ENCODE data around the gene RTN4IP1. TPM values are rescaled to one million over a fixed set of nuclear protein-coding genes. Genes with fewer than 3 reads are reported as not detected.

RTN4IP1 gene
- total and polyA plus RNA-seq, 2 of the 13 experiments (the other 11 are each of a cell fraction or from before 2014, with no cell fraction given), result 5.5 to 17.2 TPM

DNA sequence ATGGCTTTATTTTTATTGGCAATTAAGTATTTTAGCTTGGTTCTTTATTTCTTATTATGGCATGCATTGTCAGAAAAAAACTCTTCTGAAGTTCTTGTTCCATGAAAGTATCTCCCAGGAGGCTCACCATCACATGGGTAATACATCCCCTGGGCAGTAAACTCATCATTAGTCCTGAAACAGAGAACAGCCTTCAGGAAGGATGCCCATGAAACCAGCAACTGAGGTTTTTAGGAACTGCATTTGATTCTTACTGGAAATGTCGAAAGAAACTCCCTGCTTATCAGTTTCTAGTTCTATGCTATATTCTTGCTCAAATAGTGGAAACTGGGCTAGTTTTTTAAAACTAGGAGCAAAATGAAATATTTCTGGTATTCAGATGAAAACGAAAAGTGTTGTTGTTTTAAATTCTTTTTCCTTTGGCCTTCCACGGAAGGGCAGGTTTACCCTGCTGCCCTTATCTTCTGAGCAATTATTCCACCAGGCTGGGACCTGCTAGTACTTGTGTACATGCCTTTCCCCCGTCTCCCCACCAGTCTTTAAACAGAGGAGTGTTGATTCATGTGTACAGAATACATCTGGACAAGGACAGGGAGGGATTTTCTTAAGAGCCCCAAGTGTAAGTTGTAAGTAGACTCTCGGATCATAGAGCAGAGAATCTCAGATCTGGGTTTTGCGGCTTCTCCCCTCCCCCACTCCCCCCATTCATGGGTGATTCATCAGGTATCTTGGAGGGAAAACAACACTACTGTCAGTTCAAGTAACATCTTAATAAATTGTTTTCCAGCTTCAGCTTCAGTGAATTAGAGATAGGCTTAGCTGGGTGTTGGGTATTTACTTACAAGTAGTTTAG lies 81.5 kb downstream of the RTN4IP1 start (continued):
- TF ChIP-seq, protein P1, sequence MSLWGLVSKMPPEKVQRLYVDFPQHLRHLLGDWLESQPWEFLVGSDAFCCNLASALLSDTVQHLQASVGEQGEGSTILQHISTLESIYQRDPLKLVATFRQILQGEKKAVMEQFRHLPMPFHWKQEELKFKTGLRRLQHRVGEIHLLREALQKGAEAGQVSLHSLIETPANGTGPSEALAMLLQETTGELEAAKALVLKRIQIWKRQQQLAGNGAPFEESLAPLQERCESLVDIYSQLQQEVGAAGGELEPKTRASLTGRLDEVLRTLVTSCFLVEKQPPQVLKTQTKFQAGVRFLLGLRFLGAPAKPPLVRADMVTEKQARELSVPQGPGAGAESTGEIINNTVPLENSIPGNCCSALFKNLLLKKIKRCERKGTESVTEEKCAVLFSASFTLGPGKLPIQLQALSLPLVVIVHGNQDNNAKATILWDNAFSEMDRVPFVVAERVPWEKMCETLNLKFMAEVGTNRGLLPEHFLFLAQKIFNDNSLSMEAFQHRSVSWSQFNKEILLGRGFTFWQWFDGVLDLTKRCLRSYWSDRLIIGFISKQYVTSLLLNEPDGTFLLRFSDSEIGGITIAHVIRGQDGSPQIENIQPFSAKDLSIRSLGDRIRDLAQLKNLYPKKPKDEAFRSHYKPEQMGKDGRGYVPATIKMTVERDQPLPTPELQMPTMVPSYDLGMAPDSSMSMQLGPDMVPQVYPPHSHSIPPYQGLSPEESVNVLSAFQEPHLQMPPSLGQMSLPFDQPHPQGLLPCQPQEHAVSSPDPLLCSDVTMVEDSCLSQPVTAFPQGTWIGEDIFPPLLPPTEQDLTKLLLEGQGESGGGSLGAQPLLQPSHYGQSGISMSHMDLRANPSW (CRISPR knock-in tag; IDR thresholded peaks at IDR 0.05; ENCODE audit: borderline replicate concordance), result 0 out of 2 replicates have a peak, but pooled peaks have one; percentile 22
- TF ChIP-seq EP300 (IDR thresholded peaks at IDR 0.05; ENCODE audit: low read depth in 2 of 2, low read length in 2 of 2) (no peak), EP300 (CRISPR knock-in tag; IDR thresholded peaks at IDR 0.05; ENCODE audit: borderline replicate concordance) (peak; percentile 62; the same call in 1 of the 2 replicates), CBFB (CRISPR knock-in tag; IDR thresholded peaks at IDR 0.05) (no peak), CHCHD3 (CRISPR knock-in tag; IDR thresholded peaks at IDR 0.05) (no peak), BCL6 (CRISPR knock-in tag; IDR thresholded peaks at IDR 0.05) (peak; percentile 59), TCF7 (IDR thresholded peaks at IDR 0.05; ENCODE audit: low read depth) (peak; percentile 35; the same call in 1 of the 2 replicates), ATF7-NPFF (CRISPR knock-in tag; IDR thresholded peaks at IDR 0.05; ENCODE audit: low read depth) (0 out of 2 replicates have a peak, but pooled peaks have one; percentile 25), ZNF3 (CRISPR knock-in tag; IDR thresholded peaks at IDR 0.05) (no peak), ZNF382 (CRISPR knock-in tag; IDR thresholded peaks at IDR 0.05; ENCODE audit: borderline replicate concordance) (no peak)
- TF ChIP-seq, protein P2, sequence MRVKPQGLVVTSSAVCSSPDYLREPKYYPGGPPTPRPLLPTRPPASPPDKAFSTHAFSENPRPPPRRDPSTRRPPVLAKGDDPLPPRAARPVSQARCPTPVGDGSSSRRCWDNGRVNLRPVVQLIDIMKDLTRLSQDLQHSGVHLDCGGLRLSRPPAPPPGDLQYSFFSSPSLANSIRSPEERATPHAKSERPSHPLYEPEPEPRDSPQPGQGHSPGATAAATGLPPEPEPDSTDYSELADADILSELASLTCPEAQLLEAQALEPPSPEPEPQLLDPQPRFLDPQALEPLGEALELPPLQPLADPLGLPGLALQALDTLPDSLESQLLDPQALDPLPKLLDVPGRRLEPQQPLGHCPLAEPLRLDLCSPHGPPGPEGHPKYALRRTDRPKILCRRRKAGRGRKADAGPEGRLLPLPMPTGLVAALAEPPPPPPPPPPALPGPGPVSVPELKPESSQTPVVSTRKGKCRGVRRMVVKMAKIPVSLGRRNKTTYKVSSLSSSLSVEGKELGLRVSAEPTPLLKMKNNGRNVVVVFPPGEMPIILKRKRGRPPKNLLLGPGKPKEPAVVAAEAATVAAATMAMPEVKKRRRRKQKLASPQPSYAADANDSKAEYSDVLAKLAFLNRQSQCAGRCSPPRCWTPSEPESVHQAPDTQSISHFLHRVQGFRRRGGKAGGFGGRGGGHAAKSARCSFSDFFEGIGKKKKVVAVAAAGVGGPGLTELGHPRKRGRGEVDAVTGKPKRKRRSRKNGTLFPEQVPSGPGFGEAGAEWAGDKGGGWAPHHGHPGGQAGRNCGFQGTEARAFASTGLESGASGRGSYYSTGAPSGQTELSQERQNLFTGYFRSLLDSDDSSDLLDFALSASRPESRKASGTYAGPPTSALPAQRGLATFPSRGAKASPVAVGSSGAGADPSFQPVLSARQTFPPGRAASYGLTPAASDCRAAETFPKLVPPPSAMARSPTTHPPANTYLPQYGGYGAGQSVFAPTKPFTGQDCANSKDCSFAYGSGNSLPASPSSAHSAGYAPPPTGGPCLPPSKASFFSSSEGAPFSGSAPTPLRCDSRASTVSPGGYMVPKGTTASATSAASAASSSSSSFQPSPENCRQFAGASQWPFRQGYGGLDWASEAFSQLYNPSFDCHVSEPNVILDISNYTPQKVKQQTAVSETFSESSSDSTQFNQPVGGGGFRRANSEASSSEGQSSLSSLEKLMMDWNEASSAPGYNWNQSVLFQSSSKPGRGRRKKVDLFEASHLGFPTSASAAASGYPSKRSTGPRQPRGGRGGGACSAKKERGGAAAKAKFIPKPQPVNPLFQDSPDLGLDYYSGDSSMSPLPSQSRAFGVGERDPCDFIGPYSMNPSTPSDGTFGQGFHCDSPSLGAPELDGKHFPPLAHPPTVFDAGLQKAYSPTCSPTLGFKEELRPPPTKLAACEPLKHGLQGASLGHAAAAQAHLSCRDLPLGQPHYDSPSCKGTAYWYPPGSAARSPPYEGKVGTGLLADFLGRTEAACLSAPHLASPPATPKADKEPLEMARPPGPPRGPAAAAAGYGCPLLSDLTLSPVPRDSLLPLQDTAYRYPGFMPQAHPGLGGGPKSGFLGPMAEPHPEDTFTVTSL (CRISPR knock-in tag; IDR thresholded peaks at IDR 0.05; ENCODE audit: borderline replicate concordance), result peak; percentile 29; the same call in 1 of the 2 replicates
- TF ChIP-seq, protein P3, sequence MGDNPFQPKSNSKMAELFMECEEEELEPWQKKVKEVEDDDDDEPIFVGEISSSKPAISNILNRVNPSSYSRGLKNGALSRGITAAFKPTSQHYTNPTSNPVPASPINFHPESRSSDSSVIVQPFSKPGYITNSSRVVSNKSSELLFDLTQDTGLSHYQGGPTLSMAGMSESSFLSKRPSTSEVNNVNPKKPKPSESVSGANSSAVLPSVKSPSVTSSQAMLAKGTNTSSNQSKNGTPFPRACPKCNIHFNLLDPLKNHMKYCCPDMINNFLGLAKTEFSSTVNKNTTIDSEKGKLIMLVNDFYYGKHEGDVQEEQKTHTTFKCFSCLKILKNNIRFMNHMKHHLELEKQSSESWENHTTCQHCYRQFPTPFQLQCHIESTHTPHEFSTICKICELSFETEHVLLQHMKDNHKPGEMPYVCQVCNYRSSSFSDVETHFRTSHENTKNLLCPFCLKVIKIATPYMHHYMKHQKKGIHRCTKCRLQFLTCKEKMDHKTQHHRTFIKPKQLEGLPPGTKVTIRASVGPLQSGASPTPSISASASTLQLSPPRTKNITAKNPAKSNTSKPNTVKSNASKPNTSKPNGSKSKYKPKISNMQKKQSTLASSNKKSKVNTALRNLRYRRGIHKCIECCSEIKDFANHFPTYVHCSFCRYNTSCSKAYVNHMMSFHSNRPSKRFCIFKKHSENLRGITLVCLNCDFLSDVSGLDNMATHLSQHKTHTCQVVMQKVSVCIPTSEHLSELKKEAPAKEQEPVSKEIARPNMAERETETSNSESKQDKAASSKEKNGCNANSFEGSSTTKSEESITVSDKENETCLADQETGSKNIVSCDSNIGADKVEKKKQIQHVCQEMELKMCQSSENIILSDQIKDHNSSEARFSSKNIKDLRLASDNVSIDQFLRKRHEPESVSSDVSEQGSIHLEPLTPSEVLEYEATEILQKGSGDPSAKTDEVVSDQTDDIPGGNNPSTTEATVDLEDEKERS (CRISPR knock-in tag; IDR thresholded peaks at IDR 0.05), result no peak
- TF ChIP-seq, protein P4, sequence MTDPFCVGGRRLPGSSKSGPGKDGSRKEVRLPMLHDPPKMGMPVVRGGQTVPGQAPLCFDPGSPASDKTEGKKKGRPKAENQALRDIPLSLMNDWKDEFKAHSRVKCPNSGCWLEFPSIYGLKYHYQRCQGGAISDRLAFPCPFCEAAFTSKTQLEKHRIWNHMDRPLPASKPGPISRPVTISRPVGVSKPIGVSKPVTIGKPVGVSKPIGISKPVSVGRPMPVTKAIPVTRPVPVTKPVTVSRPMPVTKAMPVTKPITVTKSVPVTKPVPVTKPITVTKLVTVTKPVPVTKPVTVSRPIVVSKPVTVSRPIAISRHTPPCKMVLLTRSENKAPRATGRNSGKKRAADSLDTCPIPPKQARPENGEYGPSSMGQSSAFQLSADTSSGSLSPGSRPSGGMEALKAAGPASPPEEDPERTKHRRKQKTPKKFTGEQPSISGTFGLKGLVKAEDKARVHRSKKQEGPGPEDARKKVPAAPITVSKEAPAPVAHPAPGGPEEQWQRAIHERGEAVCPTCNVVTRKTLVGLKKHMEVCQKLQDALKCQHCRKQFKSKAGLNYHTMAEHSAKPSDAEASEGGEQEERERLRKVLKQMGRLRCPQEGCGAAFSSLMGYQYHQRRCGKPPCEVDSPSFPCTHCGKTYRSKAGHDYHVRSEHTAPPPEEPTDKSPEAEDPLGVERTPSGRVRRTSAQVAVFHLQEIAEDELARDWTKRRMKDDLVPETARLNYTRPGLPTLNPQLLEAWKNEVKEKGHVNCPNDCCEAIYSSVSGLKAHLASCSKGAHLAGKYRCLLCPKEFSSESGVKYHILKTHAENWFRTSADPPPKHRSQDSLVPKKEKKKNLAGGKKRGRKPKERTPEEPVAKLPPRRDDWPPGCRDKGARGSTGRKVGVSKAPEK (CRISPR knock-in tag; IDR thresholded peaks at IDR 0.05; ENCODE audit: borderline replicate concordance), result no peak

All from HepG2 (cell line).